K562 (cell line): ENCODE results near the gene SUPT5H. TPM values are rescaled to one million over a fixed set of nuclear protein-coding genes. Genes with fewer than 3 reads are reported as not detected.

Experiments
- ATF1 ChIP-seq, 2 experiments: fragments of 450-650 bp in 1 of 2; IDR thresholded peaks; 2 replicates each; pipeline ENCODE4 v1.6.1; 2016; ENCODE audit warnings: missing compliant biosample characterization in 1 of 2, missing genetic modification characterization in 1 of 2
- BACH1 ChIP-seq: fragments of 200-800 bp; sonication (Bioruptor generic); IDR thresholded peaks from 2 replicates; pipeline ENCODE4 v1.6.1; 2016; ENCODE audit warnings: missing genetic modification characterization, missing compliant biosample characterization
- CBX8 ChIP-seq: fragments of 200-600 bp; sonication (generic); IDR thresholded peaks from 2 replicates; pipeline ENCODE4 v1.6.1; 2012; ENCODE audit warnings: borderline replicate concordance, mixed run types, low read depth, mild to moderate bottlenecking, moderate library complexity, mixed read lengths, low read length, control low read depth, inconsistent platforms; ENCODE audit not compliant: poor library complexity, severe bottlenecking; ENCODE audit errors: extremely low read depth
- CHD4 ChIP-seq: fragments of 200-600 bp; sonication (generic); IDR thresholded peaks from 3 replicates; pipeline ENCODE4 v1.6.1; 2012; ENCODE audit warnings: low read depth, mild to moderate bottlenecking, mixed read lengths, low read length, inconsistent platforms; ENCODE audit not compliant: insufficient read depth, insufficient replicate concordance, poor library complexity, severe bottlenecking
- DDX20 ChIP-seq: fragments of 450-650 bp; IDR thresholded peaks from 2 replicates; pipeline ENCODE4 v1.6.1; 2016; ENCODE audit warnings: missing genetic modification characterization, low read depth, mild to moderate bottlenecking, missing compliant biosample characterization, moderate library complexity
- FOSL1 ChIP-seq: fragments of 200-800 bp; sonication (Bioruptor generic); conservative IDR thresholded peaks from 2 replicates; pipeline ENCODE4 v1.6.1; 2016; ENCODE audit warnings: missing genetic modification characterization, missing compliant biosample characterization
- KDM4B ChIP-seq, 2 experiments: fragments of 450-650 bp in 1 of 2; sonication (generic) in 1 of 2; IDR thresholded peaks; 2 replicates each; pipeline ENCODE4 v1.6.1; 2016 to 2017; ENCODE audit warnings: borderline replicate concordance in 2 of 2, antibody characterized with exemption in 1 of 2, low read depth in 1 of 2, mild to moderate bottlenecking in 1 of 2
- MEF2A ChIP-seq: IDR thresholded peaks from 2 replicates; pipeline ENCODE4 v1.6.1; 2011; ENCODE audit warnings: low read depth, mild to moderate bottlenecking, low read length, moderate library complexity; ENCODE audit not compliant: control insufficient read depth
- MYBL2 ChIP-seq, 2 experiments: fragments of 450-650 bp in 1 of 2; sonication (generic) in 1 of 2; formaldehyde crosslinking in 1 of 2; IDR thresholded peaks; 2 replicates each; pipeline versions ENCODE4 v1.6.1 to v1.8.1; 2017 to 2022; ENCODE audit warnings: borderline replicate concordance in 1 of 2, inconsistent platforms in 1 of 2, low read depth in 1 of 2, mild to moderate bottlenecking in 1 of 2, missing genetic modification reagents in 1 of 2, moderate library complexity in 1 of 2
- NFATC3 ChIP-seq: fragments of 450-650 bp; IDR thresholded peaks from 2 replicates; pipeline ENCODE4 v1.6.1; 2017; ENCODE audit warnings: mild to moderate bottlenecking
- NFRKB ChIP-seq: fragments of 450-650 bp; IDR thresholded peaks from 2 replicates; pipeline ENCODE4 v1.6.1; 2016; ENCODE audit warnings: low read depth
- RBM34 ChIP-seq: fragments of 200-400 bp; formaldehyde crosslinking; IDR thresholded peaks from 2 replicates; pipeline ENCODE4 v1.6.1; 2018; ENCODE audit warnings: low read length, borderline replicate concordance; ENCODE audit not compliant: insufficient read depth
- SMAD1 ChIP-seq: fragments of 150-350 bp; IDR thresholded peaks from 2 replicates; pipeline ENCODE4 v1.6.1; 2014; ENCODE audit warnings: low read length, low read depth; ENCODE audit not compliant: partially characterized antibody
- TCF7L2 ChIP-seq: fragments of 150-350 bp; IDR thresholded peaks from 2 replicates; pipeline ENCODE4 v1.6.1; 2016; ENCODE audit warnings: low read depth, mild to moderate bottlenecking, low read length, moderate library complexity
- TEAD4 ChIP-seq, 2 experiments: sonication (generic) in 1 of 2; formaldehyde crosslinking in 1 of 2; IDR thresholded peaks; 2 replicates each; pipeline versions ENCODE4 v1.6.1 to v1.8.0; 2012 to 2022; ENCODE audit warnings: borderline replicate concordance in 1 of 2, inconsistent platforms in 1 of 2, low read length in 1 of 2, mild to moderate bottlenecking in 1 of 2, missing genetic modification reagents in 1 of 2
- TRIM28 ChIP-seq: fragments of 450-650 bp; IDR thresholded peaks from 2 replicates; pipeline ENCODE4 v1.6.1; 2017
- ZNF253 ChIP-seq: fragments of 250-450 bp; sonication (Bioruptor Pico); conservative IDR thresholded peaks from 2 replicates; pipeline ENCODE4 v1.6.1; 2021; ENCODE audit warnings: mild to moderate bottlenecking
- ZNF76 ChIP-seq: fragments of 250-450 bp; sonication (Bioruptor Pico); IDR thresholded peaks from 2 replicates; pipeline ENCODE4 v1.4.0; 2020; ENCODE audit warnings: mild to moderate bottlenecking, moderate library complexity, borderline replicate concordance
- polyA plus RNA-seq, 8 experiments: library from polyadenylated mRNA; depleted of rRNA in 4 of 8; stranded (reverse) in 5 of 8; unstranded in 3 of 8; fragments of >200 nt; fragmentation: Nextera tagmentation in 2 of 8; fragmentation: Illumina TruSeq in 1 of 8; extraction: Ambion mirVana in 2 of 8; extraction: Trizol in 1 of 8; gene quantifications; 2 replicates each; pipeline versions ENCODE4 v1.2.1 to v1.2.3, GENCODE V29; 2011 to 2014; ENCODE audit warnings: inconsistent platforms in 1 of 8, missing spikeins in 1 of 8
- total RNA-seq, 7 experiments: library from RNA; depleted of rRNA in 6 of 7; stranded (reverse); fragments of >200 nt in 6 of 7; fragmentation: Illumina TruSeq in 2 of 7; extraction: Trizol in 2 of 7; gene quantifications; 2 replicates each; pipeline versions ENCODE4 v1.2.1 to v1.2.3, GENCODE V29; 2011 to 2021; ENCODE audit warnings: low replicate concordance in 1 of 7
- TF ChIP-seq, protein P1 (sequence below): sonication (generic); formaldehyde crosslinking; IDR thresholded peaks from 2 replicates; pipeline ENCODE4 v1.8.0; 2022; ENCODE audit warnings: mild to moderate bottlenecking, missing genetic modification reagents
- TF ChIP-seq, protein P2 (sequence below): fragments of 450-650 bp; formaldehyde crosslinking; conservative IDR thresholded peaks from 2 replicates; pipeline ENCODE4 v1.4.0; 2022; ENCODE audit warnings: mild to moderate bottlenecking, missing genetic modification characterization
- TF ChIP-seq, protein P3 (sequence below): sonication (generic); formaldehyde crosslinking; IDR thresholded peaks from 2 replicates; pipeline ENCODE4 v1.8.0; 2022; ENCODE audit warnings: mild to moderate bottlenecking, low read depth, missing genetic modification reagents

Gene SUPT5H
- total and polyA plus RNA-seq, 9 of the 15 experiments (the other 6 are each of a cell fraction or from before 2014, with no cell fraction given) = 13.3 to 85.9 (median 35.9) TPM

DNA sequence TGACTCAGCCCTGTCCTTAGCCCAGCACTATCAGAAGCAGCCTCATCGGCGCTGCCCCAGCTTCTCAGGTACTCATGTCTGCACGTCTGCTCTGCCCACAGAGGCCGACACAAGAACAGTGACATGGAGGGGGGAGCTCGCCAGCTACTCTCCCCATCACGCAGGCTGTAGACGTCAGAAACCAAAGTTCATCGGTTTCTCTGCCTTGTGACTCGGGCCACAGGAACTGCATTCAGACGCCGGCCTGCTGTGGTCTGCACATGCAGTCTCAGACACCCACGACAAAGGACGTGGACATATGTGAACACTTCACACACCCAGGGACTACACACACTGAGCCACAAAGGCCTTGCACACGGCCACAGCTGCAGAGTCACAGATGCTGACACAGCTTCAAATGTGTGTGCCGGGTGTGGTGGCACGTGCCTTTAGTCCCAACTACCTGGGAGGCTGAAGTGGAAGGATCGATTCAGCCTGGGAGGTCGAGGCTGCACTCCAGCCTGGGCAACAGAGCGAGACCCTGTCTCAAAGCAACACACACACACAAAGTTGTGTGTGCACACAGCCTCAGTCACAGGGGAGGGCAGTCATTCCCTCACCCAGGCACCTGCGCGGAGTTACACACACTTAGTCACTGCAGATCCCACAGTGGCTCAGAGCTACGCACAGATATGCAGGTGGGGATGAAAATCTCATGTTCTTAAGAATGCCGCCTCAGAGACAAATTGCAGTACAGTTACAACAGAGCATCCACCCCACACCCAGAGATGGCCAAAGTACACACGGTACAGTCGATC, 43.6 kb upstream of the SUPT5H start (continued):
- TF ChIP-seq NFATC3 = no peak
- TF ChIP-seq TRIM28 = no peak
- no peak for TF ChIP-seq CBX8
- no peak for TF ChIP-seq SMAD1
- TF ChIP-seq, protein P1, sequence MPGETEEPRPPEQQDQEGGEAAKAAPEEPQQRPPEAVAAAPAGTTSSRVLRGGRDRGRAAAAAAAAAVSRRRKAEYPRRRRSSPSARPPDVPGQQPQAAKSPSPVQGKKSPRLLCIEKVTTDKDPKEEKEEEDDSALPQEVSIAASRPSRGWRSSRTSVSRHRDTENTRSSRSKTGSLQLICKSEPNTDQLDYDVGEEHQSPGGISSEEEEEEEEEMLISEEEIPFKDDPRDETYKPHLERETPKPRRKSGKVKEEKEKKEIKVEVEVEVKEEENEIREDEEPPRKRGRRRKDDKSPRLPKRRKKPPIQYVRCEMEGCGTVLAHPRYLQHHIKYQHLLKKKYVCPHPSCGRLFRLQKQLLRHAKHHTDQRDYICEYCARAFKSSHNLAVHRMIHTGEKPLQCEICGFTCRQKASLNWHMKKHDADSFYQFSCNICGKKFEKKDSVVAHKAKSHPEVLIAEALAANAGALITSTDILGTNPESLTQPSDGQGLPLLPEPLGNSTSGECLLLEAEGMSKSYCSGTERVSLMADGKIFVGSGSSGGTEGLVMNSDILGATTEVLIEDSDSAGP (CRISPR knock-in tag) = peak; percentile 59; the same call in 1 of the 2 replicates
- TF ChIP-seq KDM4B (IDR thresholded peaks at IDR 0.05; ENCODE audit: borderline replicate concordance in 2 of 2, low read depth in 1 of 2) = no peak
- no peak for TF ChIP-seq ZNF253 (CRISPR knock-in tag)
- no peak for TF ChIP-seq ATF1 (CRISPR knock-in tag; IDR thresholded peaks at IDR 0.05)
- peak; percentile 39 for TF ChIP-seq ATF1 (tag; IDR thresholded peaks at IDR 0.05)
- TF ChIP-seq TCF7L2 = no peak
- no peak for TF ChIP-seq RBM34
- TF ChIP-seq, protein P2, sequence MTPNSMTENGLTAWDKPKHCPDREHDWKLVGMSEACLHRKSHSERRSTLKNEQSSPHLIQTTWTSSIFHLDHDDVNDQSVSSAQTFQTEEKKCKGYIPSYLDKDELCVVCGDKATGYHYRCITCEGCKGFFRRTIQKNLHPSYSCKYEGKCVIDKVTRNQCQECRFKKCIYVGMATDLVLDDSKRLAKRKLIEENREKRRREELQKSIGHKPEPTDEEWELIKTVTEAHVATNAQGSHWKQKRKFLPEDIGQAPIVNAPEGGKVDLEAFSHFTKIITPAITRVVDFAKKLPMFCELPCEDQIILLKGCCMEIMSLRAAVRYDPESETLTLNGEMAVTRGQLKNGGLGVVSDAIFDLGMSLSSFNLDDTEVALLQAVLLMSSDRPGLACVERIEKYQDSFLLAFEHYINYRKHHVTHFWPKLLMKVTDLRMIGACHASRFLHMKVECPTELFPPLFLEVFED (CRISPR knock-in tag) = no peak
- TF ChIP-seq CHD4 = no peak
- TF ChIP-seq MEF2A = no peak
- TF ChIP-seq BACH1 = 0 out of 2 replicates have a peak, but pooled peaks have one; percentile 46
- peak; percentile 91 for TF ChIP-seq FOSL1 (tag)
- TF ChIP-seq TEAD4 (IDR thresholded peaks at IDR 0.05; ENCODE audit: low read length) = 0 out of 2 replicates have a peak, but pooled peaks have one; percentile 5
- no peak for TF ChIP-seq TEAD4 (CRISPR knock-in tag; IDR thresholded peaks at IDR 0.05; ENCODE audit: borderline replicate concordance)
- no peak for TF ChIP-seq NFRKB
- TF ChIP-seq, protein P3, sequence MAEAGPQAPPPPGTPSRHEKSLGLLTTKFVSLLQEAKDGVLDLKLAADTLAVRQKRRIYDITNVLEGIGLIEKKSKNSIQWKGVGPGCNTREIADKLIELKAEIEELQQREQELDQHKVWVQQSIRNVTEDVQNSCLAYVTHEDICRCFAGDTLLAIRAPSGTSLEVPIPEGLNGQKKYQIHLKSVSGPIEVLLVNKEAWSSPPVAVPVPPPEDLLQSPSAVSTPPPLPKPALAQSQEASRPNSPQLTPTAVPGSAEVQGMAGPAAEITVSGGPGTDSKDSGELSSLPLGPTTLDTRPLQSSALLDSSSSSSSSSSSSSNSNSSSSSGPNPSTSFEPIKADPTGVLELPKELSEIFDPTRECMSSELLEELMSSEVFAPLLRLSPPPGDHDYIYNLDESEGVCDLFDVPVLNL = peak; percentile 45; the same call in 1 of the 2 replicates
- TF ChIP-seq MYBL2 (IDR thresholded peaks at IDR 0.05; ENCODE audit: low read depth) = no peak
- no peak for TF ChIP-seq MYBL2 (CRISPR knock-in tag; IDR thresholded peaks at IDR 0.05; ENCODE audit: borderline replicate concordance)
- 0 out of 2 replicates have a peak, but pooled peaks have one; percentile 26 for TF ChIP-seq ZNF76 (CRISPR knock-in tag)
- no peak for TF ChIP-seq DDX20 (tag)
